Suppressor macrophage treated with lipopolysaccharide for 1 hour (primary cell): ENCODE results near the gene ANO6.

Experiments
- DNase-seq, 3 donors: peaks; one replicate each; pipeline ENCODE4 v3.0.0-alpha.2; 2020 to 2022

Gene ANO6, protein sequence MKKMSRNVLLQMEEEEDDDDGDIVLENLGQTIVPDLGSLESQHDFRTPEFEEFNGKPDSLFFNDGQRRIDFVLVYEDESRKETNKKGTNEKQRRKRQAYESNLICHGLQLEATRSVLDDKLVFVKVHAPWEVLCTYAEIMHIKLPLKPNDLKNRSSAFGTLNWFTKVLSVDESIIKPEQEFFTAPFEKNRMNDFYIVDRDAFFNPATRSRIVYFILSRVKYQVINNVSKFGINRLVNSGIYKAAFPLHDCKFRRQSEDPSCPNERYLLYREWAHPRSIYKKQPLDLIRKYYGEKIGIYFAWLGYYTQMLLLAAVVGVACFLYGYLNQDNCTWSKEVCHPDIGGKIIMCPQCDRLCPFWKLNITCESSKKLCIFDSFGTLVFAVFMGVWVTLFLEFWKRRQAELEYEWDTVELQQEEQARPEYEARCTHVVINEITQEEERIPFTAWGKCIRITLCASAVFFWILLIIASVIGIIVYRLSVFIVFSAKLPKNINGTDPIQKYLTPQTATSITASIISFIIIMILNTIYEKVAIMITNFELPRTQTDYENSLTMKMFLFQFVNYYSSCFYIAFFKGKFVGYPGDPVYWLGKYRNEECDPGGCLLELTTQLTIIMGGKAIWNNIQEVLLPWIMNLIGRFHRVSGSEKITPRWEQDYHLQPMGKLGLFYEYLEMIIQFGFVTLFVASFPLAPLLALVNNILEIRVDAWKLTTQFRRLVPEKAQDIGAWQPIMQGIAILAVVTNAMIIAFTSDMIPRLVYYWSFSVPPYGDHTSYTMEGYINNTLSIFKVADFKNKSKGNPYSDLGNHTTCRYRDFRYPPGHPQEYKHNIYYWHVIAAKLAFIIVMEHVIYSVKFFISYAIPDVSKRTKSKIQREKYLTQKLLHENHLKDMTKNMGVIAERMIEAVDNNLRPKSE

GRCh38 chr12:45215419-45216229 is at the start of gene ANO6:
Gene ANO6, plus strand, starts transcription at chr12:45216095. Its CDS starts 227 bp downstream, at chr12:45216322.
- DNase-seq: peak; percentile 93 to 95 (median 94)

DNA sequence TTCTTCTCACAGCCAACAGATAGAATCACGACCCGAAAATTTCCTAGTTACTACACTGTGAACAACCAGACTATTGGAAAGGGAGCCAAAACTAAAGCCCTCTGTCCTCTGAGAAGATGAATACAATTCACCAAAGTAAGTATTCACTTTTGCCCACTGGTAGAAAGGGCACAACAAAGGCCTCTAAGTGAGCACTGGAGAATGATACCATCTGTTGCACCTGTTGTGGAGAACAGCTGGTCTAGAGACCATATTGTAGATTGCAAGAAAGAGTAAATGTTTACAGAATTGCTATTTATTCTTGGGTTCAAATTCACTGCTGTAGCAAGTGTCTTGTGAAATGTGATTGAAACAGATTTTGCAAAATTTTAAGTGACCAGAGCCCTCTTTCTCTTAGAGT is 46.9 kb upstream of the ANO6 start:
- no peak for DNase-seq

DNA sequence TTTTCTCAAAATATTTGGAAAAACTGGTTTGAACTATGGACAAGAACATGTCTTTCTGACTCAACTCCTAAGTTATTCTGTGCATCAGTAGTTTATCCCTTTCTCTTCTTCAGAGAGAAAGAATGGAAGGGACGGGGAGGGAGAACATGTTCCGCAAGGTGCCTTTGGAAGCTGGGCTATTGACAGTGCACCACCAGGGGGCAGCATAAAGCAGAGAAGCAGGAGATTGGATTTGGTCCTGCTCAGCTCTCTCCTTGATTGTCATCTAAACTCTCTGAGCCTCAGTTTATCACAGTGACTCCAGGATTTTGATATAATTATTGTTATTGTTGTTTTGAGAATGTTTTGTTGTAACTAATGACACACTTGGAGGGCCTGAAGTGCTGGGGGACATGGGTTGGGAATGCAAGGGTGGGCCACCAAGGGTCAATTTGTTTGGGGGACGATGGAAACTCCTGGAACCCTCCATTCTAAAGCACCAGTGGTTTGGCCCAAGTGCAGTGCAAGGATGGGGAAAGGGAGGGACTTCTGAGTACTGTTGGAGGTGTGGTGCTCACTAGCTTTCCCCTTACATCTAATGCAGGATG is 45.3 kb upstream of the ANO6 start:
- DNase-seq: peak; percentile 83 to 95 (median 93)

DNA sequence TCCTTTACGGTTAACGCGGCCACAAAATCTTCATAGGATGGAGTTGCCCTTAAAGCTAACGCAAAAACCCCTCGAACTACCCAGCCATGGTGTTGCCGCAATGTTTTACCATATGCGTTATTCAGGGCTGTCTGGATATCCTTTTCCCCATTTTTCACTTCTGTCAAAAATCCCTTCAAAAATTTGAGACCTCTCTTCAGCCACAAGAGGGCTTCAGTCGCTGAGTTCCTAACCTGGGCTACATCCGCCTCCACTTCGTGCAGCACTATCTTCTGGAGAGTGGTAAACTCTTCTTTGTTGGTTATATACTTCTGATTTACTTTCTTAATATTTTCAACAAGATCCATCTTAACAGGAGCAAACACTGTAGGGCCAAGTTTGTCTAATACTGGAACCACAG is 42.6 kb upstream of the ANO6 start:
- peak; percentile 8 to 34 (median 29) for DNase-seq

DNA sequence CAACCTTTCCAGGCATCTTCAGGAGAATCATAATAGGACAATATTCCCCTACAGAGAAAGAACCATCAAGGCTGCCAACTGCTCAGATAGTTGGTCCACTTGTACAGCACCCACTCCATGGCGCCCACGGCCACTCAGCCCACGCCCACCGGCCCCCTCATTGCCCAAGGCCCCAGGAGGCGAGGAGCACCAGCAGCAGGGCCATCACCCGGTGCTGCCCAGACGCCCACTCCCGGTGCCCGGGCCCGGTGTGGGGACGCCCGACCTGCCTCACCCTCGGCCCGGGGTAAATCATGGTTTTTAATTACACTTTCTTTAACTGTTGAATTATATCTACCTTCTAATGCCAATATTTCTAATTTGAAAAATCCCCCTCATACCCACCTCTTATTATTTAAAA is 41.3 kb upstream of the ANO6 start:
- no peak for DNase-seq

DNA sequence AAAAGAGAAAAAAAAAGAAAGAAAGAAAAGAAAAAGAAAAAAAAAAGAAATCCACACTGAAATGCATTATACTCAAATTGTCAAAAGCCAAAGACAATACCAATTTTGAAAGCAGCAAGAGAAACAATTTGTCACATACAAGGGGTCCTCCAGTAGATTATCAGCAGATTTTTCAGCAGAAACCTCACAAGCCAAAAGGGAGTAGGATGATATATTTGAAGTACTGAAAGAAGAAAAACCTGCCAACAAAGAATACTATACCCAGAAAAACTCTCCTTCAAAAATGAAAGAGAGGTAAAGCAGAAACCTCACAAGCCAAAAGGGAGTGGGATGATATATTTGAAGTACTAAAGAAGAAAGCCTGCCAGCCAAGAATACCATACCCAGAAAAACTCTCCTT is 37.1 kb upstream of the ANO6 start:
- DNase-seq: no peak

- no peak for DNase-seq
Observed at GRCh38 chr12:45182511-45182910, 33.4 kb upstream of the ANO6 start.

DNA sequence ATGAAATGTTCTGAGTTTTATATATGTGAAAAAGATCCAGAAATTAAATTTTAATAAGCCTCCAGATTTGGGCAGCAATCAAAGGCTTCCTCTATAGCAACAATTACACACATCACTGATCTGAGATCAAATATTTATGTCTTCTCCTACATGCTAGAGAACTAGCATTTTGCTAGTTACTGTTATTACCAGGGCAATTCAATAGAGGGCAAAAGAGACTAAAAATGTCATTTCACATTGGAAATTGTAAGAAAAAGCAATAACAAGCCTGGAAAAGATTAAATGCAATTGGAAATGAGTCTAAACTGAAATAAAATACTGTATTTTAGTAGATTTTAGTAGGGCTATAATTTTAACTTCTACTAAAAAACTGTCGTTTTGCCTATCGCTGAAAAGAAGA is 32.6 kb upstream of the ANO6 start:
- peak in 1 of 3 donors; percentile 36 for DNase-seq

DNA sequence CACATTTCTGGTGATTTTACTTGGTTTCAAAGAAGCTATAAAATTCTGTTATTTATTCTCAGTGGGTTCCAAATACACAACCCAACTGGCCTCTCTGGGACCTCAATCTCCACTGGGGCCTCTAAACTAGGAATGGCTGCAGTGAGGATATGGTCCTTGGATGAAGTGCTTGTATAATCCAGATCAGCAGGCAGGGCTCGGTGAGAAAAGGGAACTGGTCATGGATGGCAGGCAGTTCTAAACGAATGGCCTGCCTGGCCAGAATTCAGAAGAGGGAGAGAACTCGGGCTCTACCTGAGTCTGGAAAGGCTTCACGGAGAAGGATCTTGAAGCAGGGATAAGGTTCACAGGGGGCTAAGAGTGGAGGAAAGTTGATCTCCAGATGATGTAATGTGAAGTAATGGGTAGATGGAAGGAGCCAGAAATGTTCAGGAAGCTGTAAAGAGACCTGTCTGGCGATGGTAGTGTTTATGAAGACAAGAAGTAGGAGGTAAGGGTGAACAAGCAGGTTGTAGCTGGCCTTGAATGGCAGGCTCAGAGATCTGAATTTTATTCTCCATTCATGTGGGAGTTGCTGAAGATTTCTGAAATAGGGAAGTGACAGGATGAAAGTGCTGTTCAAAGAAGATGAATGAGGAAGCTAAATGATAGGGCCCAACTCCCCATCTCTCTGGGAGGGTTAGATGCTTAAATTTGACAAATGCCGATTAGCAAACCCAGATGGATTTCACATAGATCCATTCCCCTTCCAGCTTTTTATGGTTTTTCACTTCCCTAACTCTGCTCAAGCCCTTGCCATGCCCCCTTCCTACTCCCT is 31.5 kb upstream of the ANO6 start:
- peak; percentile 53 to 69 (median 59) for DNase-seq

DNA sequence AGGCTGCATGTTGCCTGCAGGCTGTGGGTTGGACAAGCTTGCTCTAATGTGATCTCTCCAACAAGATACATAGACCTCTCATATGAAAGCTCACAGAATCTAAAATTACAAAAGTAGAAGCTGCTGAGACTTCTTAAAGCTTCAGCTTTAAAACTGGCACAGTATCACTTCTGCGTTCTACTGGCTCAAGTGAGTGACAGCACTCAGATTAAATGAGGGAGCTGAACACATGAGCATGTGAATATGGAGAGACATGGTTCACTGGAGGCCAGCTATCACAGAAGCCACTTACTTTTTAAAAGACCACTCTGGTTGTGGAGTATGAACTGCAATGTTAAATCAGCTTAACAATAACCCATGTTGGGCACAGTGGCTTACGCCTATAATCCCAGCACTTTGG is 29.1 kb upstream of the ANO6 start:
- peak in 1 of 3 donors; percentile 7 for DNase-seq

GRCh38 chr12:45189766-45190403 is 26.0 kb upstream of the ANO6 start:
- no peak for DNase-seq

GRCh38 chr12:45191239-45191638 is 24.7 kb upstream of the ANO6 start:
- peak in 2 of 3 donors; percentile 55 to 64 for DNase-seq

DNA sequence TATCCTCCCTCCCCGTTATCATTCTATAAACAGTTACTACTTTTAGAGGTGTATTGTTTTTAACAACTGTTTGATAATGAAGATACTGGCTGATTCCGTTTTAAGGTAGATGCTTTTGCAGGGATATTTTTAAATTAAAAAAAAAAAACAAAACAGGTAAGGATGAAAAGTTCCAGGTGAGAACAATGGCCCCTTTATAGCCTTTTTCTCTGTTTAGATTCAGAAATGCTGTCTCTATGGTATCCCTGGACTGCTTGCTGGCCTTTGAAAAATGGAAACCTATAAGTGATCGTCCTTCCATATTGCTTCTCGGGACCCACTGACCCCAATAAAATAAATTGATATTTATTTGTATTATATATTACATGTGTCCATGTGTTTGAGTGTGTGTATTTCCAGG is 23.2 kb upstream of the ANO6 start:
- no peak for DNase-seq

DNA sequence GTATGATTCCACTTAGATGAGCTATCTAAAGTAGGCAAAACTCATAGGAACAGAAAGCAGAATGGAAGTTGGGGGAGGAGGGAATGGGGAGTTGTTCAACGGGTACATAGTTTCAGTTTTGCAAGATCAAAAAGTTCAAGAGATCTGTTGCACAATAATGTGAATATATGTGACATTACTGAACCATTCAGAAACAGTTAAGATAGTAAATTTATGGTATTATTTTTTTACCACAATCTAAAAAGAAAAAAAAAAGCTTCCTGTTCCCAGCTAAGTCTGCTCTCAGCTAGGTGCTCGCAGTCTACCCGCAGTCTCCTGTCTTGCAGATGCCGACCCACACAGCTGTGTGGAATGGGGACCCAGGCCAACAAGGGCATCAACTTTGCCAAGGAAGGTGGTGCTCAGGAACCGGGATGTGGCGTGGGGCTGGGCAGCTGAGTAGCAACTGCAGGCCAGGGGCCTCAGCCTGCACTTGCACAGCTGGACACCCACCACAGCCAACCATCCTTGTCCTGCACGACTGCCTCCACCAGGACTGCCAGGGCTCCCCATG is 15.3 kb upstream of the ANO6 start:
- peak; percentile 74 to 91 (median 90) for DNase-seq

DNA sequence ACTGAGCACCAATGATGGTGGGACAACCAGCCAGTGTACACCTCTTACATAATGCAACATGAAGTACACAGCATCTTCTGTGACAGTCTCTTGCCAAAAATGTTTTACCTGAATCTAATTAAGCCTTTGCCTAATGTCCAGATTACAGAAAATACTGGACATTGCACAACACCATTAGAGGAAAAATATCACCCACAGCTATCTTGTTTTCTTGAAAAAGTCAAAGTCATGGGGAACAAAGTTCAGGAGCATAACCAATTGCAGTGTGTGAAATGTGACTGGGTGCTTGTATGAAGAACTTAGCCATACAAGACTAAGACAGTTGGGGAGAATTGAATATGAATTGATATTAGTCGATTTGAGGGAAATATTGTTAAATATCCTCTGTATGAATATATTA is 12.1 kb upstream of the ANO6 start:
- no peak for DNase-seq

- peak in 1 of 3 donors; percentile 32 for DNase-seq
Observed at GRCh38 chr12:45204757-45205156, 11.1 kb upstream of the ANO6 start.

GRCh38 chr12:45205165-45205825 is 10.6 kb upstream of the ANO6 start:
- DNase-seq: peak in 1 of 3 donors; percentile 33

DNA sequence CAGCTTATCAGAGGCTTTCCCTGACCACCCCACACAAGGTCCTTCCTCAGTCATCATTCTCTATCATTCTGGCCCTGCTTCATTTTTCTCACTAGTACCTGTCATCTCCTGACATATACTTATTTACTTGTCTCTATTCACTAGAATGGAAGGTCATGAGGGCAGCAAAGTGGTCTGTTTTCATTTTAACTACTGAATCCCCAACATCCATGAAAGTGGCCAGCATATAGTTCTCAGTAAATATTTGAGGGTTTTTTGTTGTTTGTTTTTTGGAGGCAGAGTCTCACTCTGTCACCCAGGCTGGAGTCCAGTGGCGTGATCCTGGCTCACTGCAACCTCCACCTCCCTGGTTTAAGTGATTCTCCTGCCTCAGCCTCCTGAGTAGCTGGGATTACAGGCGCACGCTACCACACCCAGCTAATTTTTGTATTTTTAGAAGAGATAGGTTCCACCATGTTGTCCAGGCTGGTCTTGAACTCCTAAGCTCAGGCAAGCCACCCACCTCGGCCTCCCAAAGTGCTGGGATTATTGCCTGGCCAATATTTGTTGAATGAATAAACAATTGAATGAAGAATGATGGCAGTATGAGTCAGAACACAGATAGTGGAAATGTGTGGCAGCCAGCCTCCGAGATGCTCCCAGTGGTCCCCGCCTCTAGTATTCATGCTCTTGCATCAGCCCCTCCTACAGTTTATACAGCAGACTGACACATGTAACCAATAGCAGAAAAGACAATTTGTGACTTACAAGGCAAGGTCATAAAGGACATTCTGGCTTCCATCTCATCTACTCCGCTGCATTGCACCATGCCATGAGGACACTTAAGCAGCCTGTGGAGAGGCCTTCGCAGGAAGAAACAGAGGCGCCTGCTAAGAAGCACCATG is 7.0 kb upstream of the ANO6 start:
- peak in 2 of 3 donors; percentile 32 to 53 for DNase-seq

- DNase-seq: no peak
Observed at GRCh38 chr12:45209784-45210183, 6.1 kb upstream of the ANO6 start.
